GM18907 (cell line): ENCODE data around the gene COLQ.
"Not testable (repeated sequence)": the region's sequence is repeated elsewhere in the genome, so short reads cannot be mapped to it uniquely, and the experiment has no call there.

ENCODE experiments used
- ATAC-seq: cut with Tn5 transposase; IDR thresholded peaks from one replicate; pipeline ENCODE4 v1.9.1; 2021; ENCODE audit warnings: mild to moderate bottlenecking, moderate library complexity; ENCODE audit not compliant: unreplicated experiment

The COLQ gene

DNA sequence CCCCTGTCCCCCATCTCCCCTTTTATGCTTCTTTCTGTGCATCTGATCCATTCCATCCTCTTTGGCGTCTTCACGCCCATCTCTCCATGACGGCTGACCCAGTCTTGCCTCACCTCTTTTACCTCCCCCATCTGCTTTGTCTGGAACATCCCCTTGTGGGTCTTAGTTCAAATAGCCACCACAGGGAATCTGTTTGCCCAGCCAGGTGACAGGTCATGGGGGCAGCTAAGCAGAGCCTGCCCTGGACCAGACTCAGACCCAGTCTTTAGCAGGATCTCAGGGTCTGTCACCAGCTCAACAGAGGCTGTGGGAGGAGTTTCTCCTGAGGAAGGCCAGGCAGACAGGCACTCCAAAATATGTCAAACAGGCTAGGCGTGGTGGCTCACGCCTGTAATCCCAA, 28.1 kb downstream of the COLQ start:
- ATAC-seq, result no peak

DNA sequence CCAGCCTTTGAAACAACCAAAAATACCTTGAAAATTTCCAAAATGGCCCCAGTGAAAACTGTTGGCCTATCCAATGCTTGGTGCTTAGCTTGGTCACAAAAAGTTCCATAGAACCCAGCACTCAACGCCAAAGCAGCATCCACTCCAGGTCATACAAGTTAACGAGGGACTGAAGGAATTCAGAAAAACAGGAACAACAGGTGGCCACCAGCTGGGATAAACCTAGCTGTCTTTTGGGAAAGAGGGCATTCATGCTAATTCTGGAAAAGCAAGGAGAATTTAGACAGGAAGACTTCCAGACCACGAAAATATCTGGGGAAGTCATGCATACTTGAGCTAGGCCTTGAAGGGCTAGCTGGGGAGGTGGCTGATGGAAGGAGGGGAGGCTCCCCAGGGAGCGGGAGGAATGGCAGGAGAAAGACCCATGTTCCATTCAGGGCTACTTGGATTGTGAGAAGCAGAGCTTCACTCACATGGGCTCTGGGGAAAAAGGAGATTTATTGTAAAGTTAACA, 28.6 kb downstream of the COLQ start:
- ATAC-seq, result no peak

DNA sequence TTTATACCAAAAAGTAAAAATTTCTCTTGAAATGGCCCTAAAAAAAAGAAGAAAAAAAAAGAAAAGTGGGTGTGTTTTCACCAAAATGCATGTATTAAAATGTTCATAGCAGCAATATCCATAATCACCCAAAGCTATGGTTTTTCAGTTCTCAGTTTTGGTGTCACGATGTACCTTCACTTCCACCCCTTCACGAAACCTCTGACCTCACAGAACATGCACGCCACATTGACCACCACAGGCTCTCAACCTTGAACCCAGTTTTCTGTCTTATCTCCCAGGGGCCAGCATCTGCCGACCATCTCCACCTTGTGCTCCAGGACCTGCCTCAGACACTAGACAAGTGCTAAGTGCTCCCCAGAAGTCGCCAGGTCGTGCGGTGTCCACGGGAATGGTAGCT, 30.4 kb downstream of the COLQ start:
- no peak for ATAC-seq

DNA sequence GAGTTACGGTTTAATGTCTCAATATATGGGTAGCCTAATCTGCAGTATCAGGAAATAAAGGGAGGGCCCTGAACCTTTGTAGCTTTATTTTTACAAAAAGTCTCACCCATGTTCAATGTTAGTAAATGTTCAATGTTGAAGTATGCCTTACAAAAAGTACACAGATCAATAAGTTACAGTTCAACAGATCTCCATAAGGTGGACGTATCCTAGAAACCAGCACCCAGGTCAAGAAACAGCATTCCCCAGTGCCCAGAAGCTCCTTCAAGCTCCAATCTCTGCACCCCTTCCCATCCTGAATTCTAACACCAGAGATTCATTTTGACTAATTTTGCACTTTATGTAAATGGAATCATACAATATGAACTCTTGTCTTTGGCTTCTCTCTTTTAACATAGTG, 31.3 kb downstream of the COLQ start:
- no peak for ATAC-seq

DNA sequence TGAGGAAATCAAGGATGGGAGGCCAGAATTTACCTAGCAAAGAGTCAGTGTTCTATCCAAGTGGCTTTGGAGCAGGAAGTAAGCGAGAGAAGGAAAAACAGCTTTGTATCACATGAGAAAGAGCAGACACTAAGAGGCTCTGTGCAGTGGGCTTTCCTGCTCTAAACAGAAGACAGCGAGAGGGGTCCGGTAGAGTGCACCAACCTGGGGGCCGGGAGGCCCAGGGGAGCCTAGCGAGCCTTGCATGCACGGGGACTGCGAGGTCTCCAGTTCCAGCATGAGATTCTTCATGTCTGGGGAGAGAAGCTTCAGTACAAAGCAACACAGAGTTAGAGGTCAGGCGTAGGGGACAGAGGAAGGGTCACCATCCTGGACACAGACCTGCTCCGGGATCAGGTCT, 33.5 kb downstream of the COLQ start:
- no peak for ATAC-seq

DNA sequence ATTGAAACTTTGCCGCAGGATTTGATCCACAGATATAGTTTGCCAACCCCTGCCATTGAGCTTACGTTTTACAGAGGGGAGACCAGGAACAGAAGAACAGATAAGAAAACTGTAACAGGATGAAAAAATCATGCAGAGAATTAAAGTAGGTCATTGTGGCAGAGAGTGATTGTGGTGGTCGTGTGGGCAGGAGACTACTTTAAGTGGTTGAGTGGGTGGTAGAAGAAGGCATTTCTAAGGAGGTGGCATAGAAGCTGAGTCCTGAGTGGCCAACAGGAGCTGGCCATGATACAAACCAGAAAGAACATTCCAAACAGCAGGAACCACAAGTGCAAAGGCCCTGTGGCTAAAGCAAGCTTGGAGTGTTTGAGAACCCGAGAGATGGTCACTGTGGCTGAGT, 34.5 kb downstream of the COLQ start:
- ATAC-seq, result no peak

DNA sequence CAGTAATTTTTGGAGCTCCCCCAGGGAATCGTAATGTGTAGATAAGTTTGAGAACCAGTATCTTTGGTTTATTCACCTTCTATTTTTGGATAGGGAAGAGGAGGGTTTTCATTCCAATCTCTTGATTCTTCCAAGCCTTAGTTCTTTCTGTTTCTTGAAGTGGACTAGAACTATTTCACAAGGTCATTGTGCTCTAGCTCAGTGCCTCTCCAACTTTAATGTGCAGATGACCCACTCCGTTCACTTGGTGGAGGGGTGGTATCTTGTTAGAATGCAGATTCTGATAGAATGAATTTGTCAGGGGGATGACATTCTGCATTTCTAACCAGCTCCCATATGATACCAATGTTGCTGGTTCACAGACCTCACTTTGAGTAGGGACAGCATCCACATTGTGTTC, 35.5 kb downstream of the COLQ start:
- no peak for ATAC-seq

DNA sequence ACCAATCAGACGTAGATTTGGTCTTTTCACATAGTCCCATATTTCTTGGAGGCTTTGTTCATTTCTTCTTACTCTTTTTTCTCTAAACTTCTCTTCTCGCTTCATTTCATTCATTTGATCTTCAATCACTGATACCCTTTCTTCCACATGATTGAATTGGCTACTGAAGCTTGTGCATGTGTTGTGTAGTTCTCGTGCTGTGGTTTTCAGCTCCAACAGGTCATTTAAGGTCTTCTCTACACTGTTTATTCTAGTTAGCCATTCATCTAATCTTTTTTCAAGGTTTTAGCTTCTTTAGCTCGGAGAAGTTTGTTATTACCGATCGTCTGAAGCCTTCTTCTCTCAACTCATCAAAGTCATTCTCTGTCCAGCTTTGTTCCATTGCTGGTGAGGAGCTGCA, 37.0 kb downstream of the COLQ start:
- not testable (repeated sequence) for ATAC-seq

DNA sequence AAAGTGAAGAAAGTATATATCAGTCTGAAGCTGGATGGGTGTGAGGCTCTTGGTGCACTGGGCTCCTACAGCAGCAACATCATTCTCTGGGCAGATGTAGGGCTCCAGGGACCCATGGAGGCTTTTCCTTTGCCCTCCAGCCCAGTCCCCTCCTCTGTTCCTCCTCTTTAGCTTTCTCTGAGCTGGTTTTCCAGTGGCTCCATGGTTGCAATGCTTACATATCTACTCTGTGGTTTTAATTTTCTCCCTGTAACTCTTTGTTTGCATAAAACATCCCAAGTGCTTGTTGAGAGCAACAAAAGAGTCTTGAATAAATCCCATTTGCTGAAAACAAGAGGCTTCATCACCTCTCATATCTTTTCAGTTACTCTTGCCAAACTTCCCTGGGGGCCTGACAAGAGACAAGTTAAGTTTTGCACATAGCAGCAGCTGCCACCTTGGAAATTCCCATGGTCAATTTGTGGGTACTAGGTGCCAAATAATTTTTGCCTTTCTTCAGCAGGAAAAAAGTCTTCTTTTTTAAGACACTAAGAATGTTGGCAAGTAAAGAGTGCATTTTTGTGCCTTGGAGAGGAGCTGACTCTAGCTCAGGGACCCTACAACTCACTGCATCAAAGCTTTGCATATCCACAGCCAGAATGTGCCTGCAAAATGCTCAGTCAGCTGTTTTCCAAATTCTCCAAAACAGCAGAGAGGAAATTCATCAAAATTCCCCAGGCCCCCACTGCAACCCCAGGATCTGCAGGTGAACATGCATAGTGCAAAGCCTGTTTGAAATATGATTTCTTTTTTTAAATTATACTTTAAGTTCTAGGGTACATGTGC, 41.9 kb downstream of the COLQ start:
- ATAC-seq, result no peak

DNA sequence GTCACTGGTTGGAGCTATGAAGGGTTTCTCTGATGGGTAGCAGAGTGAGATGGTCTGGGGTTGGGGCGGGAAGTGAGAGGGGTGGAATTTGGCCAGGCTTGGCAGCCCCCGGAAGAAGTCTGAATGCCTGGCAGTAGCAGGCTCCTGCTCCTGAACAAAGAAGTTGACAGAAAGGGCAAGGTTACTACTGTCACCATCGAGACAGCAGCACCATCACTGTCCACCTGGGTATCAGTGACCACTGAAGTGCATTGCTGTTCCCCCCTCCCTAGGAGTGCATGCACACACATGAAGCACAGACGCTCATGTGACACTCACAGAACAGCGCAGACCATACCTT, 42.9 kb downstream of the COLQ start:
- no peak for ATAC-seq

DNA sequence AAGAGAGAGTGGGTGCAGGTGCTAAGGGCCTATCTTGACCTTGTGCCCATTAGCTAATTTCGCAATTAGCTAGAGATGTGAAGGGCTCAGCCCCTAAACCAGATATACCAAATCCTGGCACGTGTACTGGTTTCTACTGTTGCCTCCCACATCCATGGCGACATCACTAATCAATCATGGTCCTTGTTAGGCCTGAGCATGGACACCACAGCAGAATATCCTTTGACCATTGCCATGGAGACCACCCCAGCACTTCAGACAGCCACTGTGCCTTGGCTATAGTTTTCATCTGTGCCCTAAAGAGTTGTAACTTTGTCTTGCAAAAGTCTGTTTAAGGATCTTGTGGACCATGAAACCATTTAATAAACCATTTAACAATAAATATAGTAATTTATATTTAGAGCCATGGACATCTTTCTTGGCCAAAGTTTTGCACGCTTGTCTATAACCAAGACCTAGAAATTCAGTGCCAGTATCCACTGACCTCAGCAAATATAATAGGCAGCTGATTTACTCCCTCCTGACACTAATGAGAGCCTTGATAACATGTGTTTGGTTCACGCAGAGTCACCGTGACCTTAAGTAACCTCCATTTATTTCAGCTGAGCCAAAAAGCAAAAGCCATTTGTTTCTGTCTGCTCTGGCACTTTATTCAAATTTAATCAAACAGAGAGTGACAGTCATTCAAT, 43.4 kb downstream of the COLQ start:
- no peak for ATAC-seq

DNA sequence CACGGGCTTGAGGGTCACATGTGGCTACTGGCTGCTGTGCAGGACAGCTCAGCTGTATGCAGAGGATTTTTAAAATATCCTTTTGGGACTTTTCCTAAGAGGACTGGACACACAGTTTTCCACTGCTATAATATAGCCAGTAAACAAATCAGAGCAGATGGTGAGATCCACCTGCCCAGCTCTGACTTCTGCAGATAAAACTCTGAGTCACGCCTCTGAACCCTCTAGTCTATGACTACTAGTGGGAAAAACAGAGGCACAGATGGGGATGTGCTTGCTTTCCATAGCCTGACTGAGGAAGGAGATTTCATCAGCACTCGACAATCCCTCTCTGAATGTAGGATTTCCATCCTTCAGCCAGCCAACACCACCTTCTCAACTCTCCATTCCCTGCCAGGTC, 45.1 kb downstream of the COLQ start:
- no peak for ATAC-seq

DNA sequence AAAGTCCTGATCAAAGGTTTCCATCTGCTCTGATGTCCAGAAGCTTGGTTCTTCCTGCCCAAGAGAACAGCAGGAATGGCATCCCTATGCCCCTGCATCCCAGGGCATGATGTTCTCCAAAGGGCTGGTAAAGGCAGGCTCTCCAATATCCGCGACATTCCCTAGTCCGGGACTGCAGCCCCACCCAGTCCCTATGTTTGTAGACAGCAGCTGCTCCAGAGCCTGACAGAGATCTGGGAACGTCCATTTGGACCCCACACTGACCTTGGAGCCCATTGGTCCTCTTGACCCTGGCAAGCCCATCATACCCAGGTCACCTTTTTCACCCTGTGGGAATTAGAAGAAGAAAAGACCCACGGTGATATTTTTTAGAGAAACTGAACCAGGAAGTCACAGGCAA, 46.3 kb downstream of the COLQ start:
- ATAC-seq, result no peak

DNA sequence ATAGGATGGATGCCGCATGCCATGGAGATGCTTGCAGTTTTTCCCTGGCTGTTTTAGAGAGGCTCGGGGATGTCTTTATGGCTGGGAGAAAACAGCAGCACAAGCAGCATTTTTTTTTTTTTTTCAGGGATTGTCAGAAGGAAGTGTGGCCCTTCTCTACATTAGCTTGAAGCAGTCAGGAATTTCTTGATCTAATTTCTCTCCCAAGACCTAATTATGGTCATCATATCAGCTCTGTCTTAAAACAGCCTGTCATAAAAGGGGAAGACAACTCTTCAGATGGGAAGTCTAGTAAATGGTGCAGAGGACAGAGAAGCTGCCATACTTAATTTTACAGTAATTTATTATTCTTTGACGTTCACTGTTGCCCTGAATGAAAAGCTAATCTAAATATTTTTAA, 49.6 kb downstream of the COLQ start:
- no peak for ATAC-seq

DNA sequence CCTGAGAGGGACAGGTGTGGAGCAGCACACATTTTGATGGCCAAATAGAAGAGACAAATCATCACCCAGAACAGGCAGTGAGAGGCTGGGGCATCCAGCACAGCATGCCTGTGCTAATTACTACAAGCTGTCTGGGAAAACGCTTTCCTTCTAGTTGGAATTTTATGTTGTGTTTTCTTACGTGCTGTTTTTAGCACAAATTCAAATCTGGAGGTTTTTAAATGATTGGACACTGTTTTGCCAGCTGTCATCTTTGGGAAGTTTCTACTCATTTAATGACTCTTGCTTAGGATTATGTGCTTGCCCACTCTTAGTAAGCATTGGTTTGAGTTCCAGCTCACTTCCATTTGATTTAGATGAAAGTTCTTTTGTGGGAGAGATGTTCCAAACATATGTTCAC, 50.7 kb downstream of the COLQ start:
- no peak for ATAC-seq

DNA sequence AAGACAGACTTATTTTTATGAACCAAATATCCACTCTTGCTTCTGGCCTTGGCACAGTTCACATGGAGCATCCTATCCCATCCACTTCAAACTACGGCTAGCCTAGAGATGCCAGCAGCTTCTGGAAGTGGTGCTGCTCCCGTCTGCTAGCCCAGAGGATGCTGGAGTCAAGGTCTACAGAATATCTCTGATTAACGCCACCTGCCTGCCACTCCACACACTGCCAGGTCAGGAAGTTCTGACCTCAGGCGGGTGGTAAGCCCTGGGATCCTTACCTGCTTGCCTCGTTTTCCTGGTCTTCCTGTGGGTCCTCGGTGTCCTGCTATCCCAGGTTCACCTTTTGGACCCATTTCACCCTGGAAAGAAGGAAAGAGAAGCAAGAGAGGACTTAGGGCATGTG, 51.2 kb downstream of the COLQ start:
- no peak for ATAC-seq

DNA sequence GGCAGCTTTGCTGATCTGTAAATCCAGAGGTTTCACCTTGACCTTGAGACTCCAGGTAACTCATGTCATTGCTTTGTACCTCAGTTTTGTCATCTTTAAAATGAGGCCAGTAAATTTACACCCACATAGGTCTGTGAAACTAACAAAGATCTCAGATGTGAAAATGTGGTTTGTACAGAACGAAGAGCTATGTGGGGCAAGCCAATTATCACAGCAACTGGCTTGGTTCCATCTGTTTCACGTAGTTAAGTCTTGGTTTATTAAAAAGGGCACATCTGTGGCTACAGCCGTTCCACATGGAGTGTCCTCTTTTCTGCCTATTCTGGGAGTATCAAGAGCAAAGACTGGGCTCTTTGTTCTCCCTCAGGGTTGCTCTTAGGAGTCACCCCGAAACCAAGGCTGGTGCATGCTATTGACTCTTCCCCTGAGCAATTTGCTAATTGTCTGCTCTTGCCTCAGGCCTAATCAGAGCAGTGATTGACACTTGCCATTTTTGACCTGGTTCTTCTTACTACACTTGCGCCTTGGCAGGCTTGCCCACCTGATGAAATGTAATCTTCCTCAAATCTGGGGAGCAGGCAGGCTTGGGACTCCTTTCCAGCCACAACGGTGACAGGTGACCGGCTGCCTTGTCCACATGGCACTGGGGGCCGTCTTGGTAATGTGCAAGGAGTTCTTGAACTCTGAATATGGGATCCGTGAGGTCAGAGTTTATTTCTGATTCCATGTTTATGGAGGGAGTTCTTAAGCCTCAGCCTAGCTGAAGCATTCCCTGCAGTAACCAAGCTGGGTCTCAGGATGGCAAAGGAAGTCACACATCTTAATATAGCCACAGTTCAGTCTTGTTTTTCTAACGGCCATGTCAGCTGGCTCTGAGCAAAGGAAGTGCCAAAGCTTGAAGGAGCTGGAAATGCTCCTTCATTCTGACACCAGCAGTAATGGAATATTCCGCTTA, 54.0 kb downstream of the COLQ start:
- ATAC-seq, result no peak

DNA sequence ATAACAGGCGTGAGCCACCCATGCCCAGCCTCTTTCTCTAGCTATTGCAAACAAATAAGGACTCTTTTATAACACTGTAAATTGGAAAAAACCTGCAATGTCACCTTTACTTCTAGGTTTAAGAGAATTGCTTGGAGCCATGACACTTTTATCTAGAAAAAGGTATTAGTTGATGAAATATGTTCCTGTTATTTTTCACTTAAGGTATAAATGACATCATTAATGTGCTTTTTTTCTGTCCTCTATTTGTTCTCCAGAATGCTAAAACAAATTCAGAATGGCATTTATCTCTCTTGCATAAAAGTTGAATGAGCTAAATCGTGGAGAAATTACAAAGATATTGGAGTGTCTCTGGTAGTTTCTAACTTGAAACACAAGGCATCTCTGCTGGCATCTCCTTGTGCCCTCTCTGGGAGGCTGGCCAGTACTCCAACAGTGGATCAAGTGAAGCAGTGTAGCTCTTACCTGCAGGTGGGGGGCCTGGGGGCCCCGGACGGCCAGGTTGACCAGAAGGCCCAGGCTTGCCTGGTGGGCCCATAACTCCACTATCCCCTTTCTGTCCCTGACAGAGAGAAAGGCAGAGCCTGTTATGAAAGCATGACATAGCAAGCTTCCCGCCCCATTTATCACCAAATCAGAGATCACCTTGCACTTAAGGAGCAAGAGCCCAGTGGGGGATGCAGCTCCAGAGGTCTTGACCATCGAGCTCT, 55.5 kb downstream of the COLQ start:
- ATAC-seq, result no peak

DNA sequence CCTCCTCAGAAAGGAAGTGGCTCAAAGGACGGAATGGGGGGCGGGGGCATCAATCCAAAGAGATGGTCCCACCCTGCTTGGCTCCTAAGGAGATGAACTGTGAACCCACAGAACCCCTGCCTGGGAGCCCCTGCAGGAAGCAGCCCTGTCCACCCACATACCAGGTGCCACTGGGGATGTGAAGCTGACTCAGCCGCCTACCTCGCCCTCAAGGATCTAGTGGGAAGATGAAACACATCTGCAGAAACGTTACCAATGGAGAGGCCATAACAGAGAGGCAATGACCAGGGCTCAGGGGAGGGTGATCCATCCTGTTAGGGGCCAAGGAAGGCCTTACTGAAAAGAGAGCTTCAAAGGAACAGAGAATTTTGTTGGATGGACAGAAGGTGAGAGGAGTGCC, 59.1 kb downstream of the COLQ start:
- ATAC-seq, result no peak

DNA sequence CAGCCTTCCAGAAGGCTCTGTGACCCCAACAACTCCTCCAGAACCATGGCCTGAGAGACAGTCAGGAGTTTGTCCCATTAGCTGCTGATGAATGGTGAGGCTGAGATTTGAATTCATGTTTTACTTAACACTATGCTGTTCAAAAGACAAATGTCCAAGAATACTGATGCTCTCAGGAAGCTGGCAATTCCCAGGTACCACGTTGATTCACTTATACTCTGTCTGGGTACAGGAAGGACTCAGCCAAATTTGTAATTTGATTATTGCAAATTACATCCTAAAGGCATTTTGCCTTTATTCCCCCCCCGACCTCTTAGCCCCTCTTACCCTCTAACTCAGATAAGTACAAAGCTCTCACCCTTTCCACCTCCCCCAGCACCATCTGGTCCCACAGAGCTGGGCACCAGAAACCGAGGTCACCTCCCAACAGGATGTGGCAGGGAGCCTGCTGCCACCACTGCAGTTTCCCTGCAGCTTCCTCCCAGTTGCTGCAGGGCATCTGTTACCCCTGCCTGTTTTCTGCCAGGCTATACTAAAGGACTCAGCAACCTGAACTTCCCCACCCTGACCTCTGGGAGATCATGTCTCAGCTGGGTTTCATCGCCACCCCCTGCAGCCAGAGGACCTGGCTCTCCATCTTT, 60.5 kb downstream of the COLQ start:
- no peak for ATAC-seq
